Ascending aorta (tissue), 2 donors: ENCODE data around the gene STK38L. TPM values are rescaled to one million over a fixed set of nuclear protein-coding genes. Genes with fewer than 3 reads are reported as not detected.

Experiments
- DNase-seq, 2 donors: peaks; one replicate each; pipeline ENCODE4 v3.0.0-alpha.2; 2019; ENCODE audit warnings: low spot score in 2 of 2
- H3K27ac ChIP-seq, 2 donors: fragments of 200-600 bp; sonication (generic); one replicate each; pipeline ENCODE4 v1.5.1; 2016 to 2017; ENCODE audit warnings: mild to moderate bottlenecking in 1 of 2
- H3K27me3 ChIP-seq: fragments of 200-600 bp; sonication (generic); one replicate; pipeline ENCODE4 v1.5.1; 2017
- H3K36me3 ChIP-seq, 2 donors: fragments of 200-600 bp; sonication (generic); one replicate each; pipeline ENCODE4 v1.5.1; 2016
- H3K4me1 ChIP-seq, 2 donors: fragments of 200-600 bp; sonication (generic); one replicate each; pipeline ENCODE4 v1.5.1; 2016 to 2017; ENCODE audit warnings: mild to moderate bottlenecking in 1 of 2
- H3K4me3 ChIP-seq, 2 donors: fragments of 200-600 bp; sonication (generic); one replicate each; pipeline ENCODE4 v1.5.1; 2016 to 2017; ENCODE audit warnings: mild to moderate bottlenecking in 1 of 2
- H3K9me3 ChIP-seq, 2 donors: fragments of 200-600 bp; sonication (generic); one replicate each; pipeline ENCODE4 v1.5.1; 2016
- intact Hi-C: fragments of 100-400 bp; cut with DNase I; formaldehyde crosslinking; loops from one replicate; pipeline ENCODE4 v1.15.1; 2023
- total RNA-seq: library from RNA; depleted of rRNA; stranded (reverse); fragments of >200 nt; gene quantifications from one replicate; pipeline ENCODE4 v1.1.0, GENCODE V29; 2016
- TF ChIP-seq, protein P1 (sequence below), 3 experiments: fragments of 200-600 bp in 2 of 3; fragments of 450-650 bp in 1 of 3; sonication (generic) in 2 of 3; IDR thresholded peaks; one replicate each; pipeline ENCODE4 v1.5.1; 2016 to 2019; ENCODE audit warnings: antibody characterized with exemption in 3 of 3, mild to moderate bottlenecking in 1 of 3, moderate library complexity in 1 of 3

STK38L gene
- total RNA-seq, 1 donor from 2014 or later = 137 TPM

DNA sequence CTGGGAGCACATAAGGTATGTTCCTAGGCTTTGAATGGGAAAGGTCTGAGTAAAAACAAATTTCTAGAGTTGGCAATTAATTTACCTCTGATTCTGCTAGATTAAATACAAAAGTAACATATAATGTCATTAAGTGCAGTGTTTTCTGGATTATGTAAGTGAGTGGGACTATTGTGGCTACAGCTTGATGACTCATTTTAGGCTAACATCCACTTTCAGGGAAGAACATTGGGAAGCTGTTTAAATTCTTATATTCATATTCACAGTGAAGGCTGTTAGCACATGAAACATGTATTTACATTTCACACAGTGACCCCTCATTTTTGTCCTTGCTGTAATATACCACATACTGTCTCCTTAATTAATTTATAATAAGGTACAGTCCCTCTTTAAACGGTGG, 75.3 kb downstream of the STK38L start:
- Histone ChIP-seq H3K36me3 (peaks cover 90 to 97% of the 10 kb centered on the region in 2 donors), H3K27ac (peak overlapping the region in 1 of 2 donors; percentile 42), H3K4me1 (peaks cover 0 to 6% of the 10 kb centered on the region in 2 donors), H3K4me3 (no peak overlapping the region), H3K9me3 (no peaks in the 10 kb centered on the region), H3K27me3 (no peaks in the 10 kb centered on the region)
- TF ChIP-seq, protein P1, sequence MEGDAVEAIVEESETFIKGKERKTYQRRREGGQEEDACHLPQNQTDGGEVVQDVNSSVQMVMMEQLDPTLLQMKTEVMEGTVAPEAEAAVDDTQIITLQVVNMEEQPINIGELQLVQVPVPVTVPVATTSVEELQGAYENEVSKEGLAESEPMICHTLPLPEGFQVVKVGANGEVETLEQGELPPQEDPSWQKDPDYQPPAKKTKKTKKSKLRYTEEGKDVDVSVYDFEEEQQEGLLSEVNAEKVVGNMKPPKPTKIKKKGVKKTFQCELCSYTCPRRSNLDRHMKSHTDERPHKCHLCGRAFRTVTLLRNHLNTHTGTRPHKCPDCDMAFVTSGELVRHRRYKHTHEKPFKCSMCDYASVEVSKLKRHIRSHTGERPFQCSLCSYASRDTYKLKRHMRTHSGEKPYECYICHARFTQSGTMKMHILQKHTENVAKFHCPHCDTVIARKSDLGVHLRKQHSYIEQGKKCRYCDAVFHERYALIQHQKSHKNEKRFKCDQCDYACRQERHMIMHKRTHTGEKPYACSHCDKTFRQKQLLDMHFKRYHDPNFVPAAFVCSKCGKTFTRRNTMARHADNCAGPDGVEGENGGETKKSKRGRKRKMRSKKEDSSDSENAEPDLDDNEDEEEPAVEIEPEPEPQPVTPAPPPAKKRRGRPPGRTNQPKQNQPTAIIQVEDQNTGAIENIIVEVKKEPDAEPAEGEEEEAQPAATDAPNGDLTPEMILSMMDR (IDR thresholded peaks at IDR 0.05) = no peak
- no peak for DNase-seq
- intact Hi-C loops = no loop called here

- H3K36me3 ChIP-seq = peaks cover 87 to 93% of the 10 kb centered on the region in 2 donors
- no peaks in the 10 kb centered on the region for H3K9me3 ChIP-seq
- peaks cover 0 to 9% of the 10 kb centered on the region in 2 donors for H3K4me1 ChIP-seq
- intact Hi-C loops = no loop called here
- TF ChIP-seq, protein P1 (IDR thresholded peaks at IDR 0.05) = no peak
- H3K27ac ChIP-seq = peak overlapping the region in 1 of 2 donors; percentile 42
- no peak for DNase-seq
- no peaks in the 10 kb centered on the region for H3K27me3 ChIP-seq
- H3K4me3 ChIP-seq = no peak overlapping the region
Measured at GRCh38 chr12:27319848-27320247, 75.8 kb downstream of the STK38L start.

DNA sequence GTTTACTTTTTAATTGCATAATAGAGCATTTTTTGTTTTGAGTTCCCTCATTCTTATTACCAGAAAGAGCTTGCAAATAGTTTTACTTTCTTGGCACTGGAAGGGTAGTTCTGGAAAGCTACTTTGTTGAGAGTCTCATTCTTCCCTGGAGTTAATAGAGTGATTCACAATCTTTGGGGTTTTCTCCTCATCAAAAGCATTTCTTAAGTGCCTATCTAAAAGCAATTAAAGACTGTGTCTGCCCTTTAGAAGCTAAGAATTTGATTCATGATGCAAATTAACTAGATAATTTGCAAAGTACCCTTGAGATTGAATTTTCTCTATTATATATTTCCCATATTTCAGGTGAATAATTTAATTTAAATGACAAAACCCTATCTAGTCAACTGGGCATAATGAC, 80.4 kb downstream of the STK38L start:
- H3K4me1 ChIP-seq = peaks cover 0 to 9% of the 10 kb centered on the region in 2 donors
- no peak for DNase-seq
- no peaks in the 10 kb centered on the region for H3K9me3 ChIP-seq
- TF ChIP-seq, protein P1 (IDR thresholded peaks at IDR 0.05) = no peak
- no peak overlapping the region for H3K4me3 ChIP-seq
- peaks cover 55 to 68% of the 10 kb centered on the region in 2 donors for H3K36me3 ChIP-seq
- no peaks in the 10 kb centered on the region for H3K27me3 ChIP-seq
- intact Hi-C loops = no loop called here
- H3K27ac ChIP-seq = peak overlapping the region in 1 of 2 donors; percentile 38

DNA sequence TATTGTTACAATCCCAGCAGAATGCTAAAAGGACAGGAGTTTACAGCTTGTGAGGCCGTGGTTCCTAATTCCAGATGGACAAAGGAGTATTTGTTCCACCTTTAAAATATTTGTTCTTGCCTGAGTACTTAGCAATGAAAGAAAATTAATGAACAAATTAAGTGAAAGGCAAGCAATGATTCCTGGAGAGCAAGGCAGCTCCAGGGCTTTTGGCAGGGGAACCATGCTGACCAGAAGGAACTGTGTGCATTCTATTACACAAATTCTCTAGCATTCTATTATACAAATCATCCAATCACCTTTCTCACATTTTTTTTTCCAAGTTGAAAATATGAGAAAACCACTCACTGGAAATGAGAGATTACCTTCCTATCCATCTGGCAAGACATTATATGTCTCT, 86.8 kb downstream of the STK38L start:
- intact Hi-C loops = loop anchor here (5.0 to 10.0 kb wide), 4 partner anchors 194 to 394 kb away; partner anchors contain the start of genes FGFR1OP2, INTS13 and PPFIBP1
- Histone ChIP-seq H3K4me3 (peak overlapping the region in 1 of 2 donors; percentile 9), H3K9me3 (no peaks in the 10 kb centered on the region), H3K27me3 (no peaks in the 10 kb centered on the region), H3K27ac (peak overlapping the region; percentile 14 to 60), H3K4me1 (peaks cover 0 to 18% of the 10 kb centered on the region in 2 donors), H3K36me3 (peaks cover 15 to 20% of the 10 kb centered on the region in 2 donors)
- no peak for DNase-seq
- TF ChIP-seq, protein P1 (IDR thresholded peaks at IDR 0.05) = no peak

DNA sequence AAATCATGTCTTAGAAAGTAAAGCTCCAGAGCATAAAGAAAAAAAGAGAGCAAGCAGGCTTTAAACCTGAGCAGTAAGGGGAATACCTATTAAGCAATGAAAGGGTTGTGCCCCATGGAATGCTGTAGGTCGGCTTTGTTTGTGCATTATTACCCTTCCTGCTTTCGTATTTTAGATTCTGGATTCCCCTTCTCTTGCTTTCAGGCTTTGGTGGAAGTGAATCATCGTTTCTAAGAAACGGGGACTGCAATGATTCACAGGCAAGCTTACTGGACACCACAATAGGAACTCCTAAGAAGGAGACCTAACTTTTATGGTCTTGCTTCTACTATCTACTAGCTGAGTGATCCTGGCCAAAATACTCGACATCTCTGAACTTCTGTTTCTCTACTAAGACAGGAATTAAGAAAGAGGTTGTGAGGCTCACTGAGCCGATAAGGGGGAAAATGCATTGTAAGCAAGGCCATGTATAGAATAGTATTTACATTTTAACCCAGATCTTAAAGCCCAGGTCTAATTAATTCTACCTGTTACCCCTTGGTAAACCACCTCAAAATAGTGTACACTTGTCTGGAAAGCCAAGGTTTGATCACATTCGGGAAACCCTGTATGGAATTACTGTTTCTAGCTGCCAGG, 87.3 kb downstream of the STK38L start:
- peak overlapping the region in 1 of 2 donors; percentile 86 for H3K4me3 ChIP-seq
- intact Hi-C loops = loop anchor here (5.0 to 10.0 kb wide), 4 partner anchors 193 to 394 kb away; partner anchors contain the start of genes FGFR1OP2, INTS13 and PPFIBP1
- TF ChIP-seq, protein P1 (IDR thresholded peaks at IDR 0.05) = no peak
- peak in 1 of 2 donors; percentile 70 for DNase-seq
- no peaks in the 10 kb centered on the region for H3K27me3 ChIP-seq
- peaks cover 13 to 16% of the 10 kb centered on the region in 2 donors for H3K36me3 ChIP-seq
- H3K4me1 ChIP-seq = peaks cover 0 to 18% of the 10 kb centered on the region in 2 donors
- H3K9me3 ChIP-seq = no peaks in the 10 kb centered on the region
- peak overlapping the region; percentile 14 to 60 for H3K27ac ChIP-seq
